Upper lobe of left lung (tissue), 4 donors: ENCODE results near the gene ANXA2.

Source experiments
- CTCF ChIP-seq, 6 experiments: fragments of 450-650 bp in 4 of 6; fragments of 200-600 bp in 2 of 6; sonication (generic) in 2 of 6; IDR thresholded peaks; one replicate each; pipeline ENCODE4 v1.5.1; 2016 to 2019; ENCODE audit warnings: antibody characterized with exemption in 6 of 6
- EP300 ChIP-seq, 4 donors: sonication (generic); formaldehyde crosslinking; IDR thresholded peaks; one replicate each; pipeline ENCODE4 v1.5.1; 2017; ENCODE audit warnings: antibody characterized with exemption in 4 of 4, control low read depth in 2 of 4

GRCh38 chr15:60340207-60340921 lies 57.4 kb downstream of the ANXA2 start:
- no peak for TF ChIP-seq CTCF (IDR thresholded peaks at IDR 0.05)
- TF ChIP-seq EP300 (IDR thresholded peaks at IDR 0.05), result no peak
